ENCODE measurements around the gene PSEN2.

- TF ChIP-seq CTCF (IDR thresholded peaks at IDR 0.05) (no peak), POLR2AphosphoS5 (IDR thresholded peaks at IDR 0.05) (no peak), EP300 (IDR thresholded peaks at IDR 0.05) (no peak)
Observed at GRCh38 chr1:226888816-226889215, 18.4 kb downstream of the PSEN2 start.

Measured in upper lobe of left lung (tissue), 4 donors.